CD4-positive, alpha-beta T cell treated with Interleukin-6 for 4 hours (primary cell): Measurements from ENCODE around the gene DPP10.

ENCODE experiments used
- DNase-seq: peaks from one replicate; pipeline ENCODE4 v3.0.0-alpha.2; 2020; ENCODE audit warnings: mixed read lengths

DPP10 gene

DNA sequence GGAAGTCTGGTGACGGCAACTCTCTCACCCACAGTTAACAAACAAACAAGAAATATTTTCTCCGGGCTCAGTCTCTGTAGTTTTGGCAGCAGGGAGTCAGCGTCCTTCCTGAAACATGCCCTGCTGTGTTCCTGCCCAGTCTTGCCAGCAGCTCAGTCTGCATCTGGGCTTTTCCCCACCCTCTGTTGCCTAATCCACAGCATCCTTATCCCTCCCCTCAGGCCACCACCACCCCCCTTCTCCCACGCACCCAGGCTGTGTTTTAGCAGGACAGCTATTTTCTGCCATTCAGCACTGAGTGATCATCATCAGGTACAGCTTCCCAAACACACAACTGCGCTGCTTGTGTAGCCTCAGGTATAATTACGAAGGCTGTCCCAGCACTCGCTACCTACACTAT lies 168.2 kb downstream of the DPP10 start:
- DNase-seq: no peak

GRCh38 chr2:114614592-114614991 lies 172.2 kb downstream of the DPP10 start:
- no peak for DNase-seq

DNA sequence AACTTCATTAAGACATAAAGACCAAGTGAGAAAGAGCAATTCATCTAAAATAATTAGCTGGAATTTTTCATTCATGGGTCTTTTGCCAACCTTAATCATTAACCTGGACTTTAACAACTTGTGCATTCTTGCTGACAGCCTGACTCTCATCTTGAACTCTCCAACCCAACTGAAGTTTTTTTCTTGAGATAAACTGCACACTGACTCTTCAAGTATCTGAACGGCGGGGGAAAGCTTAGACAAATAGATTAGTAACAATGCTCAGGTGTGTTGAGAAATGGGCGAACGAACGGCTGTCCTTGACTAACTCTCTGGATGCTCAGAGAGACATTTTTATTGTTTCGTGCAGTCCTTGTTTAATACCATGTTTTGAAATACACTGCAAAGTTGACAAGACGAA lies 186.0 kb downstream of the DPP10 start:
- no peak for DNase-seq

DNA sequence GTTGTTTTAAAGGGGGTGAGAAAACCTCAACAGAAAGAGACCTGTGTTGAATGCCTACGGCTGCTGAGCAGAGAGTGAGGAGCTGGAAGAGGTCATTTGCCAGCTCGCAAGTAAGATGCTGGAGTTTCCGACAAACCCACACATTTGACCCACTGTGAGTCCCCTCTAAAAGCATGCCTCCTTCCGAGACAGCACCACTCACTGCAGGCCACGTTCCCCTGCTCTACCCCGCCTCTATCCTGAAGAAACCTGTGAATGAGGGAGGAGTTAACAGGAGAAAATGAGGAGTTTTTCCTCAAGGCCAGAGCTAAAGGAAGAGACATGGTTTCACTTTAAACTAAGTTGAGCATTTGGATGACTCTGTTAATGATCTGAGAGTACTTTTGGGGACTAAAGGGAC lies 188.7 kb downstream of the DPP10 start:
- no peak for DNase-seq

GRCh38 chr2:114642166-114642770 lies 199.8 kb downstream of the DPP10 start:
- DNase-seq: no peak

- no peak for DNase-seq
These were observed 200.6 kb downstream of the DPP10 start for GRCh38 chr2:114642988-114643553.

DNA sequence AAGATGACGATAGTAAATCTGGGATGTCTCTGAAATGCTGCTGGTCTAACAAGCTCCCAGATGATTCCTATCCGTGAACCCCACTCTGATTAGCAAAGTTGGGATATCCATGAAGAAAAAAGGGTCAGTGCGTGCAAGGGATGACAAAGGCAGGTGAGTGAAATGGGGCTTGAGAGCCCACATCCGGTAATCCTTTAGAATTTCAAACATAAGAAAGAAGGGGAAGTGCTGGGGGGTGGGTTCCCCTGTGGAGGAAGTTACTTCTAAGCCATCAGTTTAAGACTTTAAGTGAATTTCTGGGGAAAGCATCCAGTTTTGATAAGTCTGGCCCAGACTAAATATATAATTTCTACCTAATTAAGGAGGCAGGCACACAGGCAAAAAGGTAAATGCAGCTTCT lies 209.5 kb downstream of the DPP10 start:
- DNase-seq: no peak

DNA sequence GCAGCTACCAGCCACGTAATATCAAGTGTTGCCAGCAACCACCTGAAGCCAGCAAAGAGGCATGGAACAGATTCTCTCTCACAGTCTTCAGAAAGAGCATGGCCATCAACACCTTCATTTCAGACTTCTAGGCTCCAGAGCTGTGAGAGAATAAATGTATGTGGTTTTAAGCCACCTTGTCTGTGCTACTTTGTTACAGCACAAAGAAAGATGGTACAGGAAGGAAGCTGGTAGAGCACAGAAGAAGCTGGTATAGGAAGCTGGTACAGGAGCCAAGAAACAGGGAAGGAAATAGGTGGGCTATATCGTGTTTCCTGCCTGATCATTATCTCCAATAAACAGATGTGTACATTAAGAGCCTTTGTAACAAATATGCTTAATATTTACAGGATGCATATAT lies 217.4 kb downstream of the DPP10 start:
- no peak for DNase-seq

GRCh38 chr2:114661971-114662939 lies 219.8 kb downstream of the DPP10 start:
- DNase-seq: no peak

GRCh38 chr2:114668415-114668814 lies 226.0 kb downstream of the DPP10 start:
- DNase-seq: no peak

DNA sequence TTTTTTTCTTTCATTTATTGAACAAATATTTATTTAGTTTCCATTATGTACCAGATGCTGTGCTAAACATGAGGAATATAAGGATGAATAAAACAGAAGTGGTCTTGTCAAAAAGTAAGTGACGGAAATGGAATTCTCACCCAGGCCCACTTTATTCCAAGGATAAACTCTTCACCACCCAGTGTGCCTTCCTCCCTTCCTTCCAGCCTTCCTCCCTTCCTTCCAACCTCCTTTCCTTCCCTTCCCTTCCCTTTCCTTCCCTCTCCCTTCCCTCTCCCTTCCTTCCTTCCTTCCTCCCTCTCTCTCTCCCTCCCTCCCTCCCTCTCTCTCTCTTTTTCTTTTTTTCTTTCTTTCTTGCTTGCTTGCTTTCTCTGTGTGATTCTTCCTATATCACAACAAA lies 240.8 kb downstream of the DPP10 start:
- DNase-seq: no peak

- DNase-seq: no peak
These were observed 242.0 kb downstream of the DPP10 start for GRCh38 chr2:114684403-114684802.

DNA sequence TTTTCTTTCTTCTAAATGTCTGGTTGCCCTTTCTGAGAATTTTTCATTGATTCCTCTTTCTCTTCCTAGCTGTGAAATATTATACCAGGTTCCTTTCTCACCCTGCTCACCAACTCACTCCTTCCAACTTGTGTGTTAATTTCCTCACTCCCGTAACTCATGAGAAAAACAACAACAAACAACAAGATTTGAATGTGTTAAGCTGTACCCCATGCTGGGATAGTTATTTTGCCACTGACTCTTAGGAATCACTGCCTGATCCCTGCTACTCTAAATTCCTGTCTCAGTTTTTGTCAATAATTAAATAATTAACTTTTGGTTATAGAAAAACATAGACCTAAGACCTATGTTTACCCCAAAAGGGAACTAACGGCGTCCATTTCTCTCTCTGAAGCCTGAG lies 242.7 kb downstream of the DPP10 start:
- no peak for DNase-seq

GRCh38 chr2:114688241-114688640 lies 245.8 kb downstream of the DPP10 start:
- DNase-seq: no peak

GRCh38 chr2:114698520-114698919 lies 256.1 kb downstream of the DPP10 start:
- no peak for DNase-seq

DNA sequence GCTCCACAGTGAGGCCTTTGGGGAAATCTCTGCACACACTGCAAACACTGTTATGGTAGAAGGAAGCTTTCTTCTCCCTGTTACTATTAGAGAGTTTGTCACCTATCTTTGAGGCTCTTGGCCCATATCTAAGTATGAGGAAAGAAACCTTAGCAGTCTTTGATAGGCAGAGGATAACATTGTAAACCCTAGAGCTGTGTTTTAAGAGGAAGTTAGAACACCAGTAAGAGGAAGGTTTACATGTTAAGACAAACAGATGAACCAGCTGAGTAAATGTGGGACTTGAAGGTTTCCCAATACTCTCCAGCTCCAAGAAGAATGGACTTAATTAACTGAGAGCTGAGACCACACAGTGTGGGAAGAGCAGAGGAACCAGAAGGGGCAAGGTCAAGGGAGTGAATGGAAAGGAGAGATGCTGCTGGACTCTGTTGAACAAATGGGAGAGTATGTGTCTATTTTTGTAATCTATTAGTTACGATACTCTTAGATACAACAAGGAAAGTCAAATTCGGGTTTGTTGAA lies 257.0 kb downstream of the DPP10 start:
- DNase-seq: no peak

DNA sequence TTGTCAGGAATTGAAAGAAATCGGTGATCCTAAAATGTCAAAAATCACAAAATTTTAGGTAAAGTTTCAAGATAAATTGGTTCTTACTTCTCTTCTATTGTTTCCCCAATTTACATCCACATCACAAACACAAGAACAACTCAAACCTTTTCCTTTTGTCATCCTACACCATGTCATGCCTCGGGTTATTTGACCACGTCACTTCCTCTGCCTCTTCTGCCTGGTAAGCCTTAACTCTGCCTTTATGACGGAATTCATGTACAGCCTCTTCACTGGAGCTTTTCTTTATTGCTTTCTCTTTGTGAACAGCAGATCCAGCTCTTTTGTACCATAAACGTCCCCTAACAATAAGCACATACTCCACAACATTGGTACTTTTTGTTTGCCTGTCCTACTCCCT lies 258.0 kb downstream of the DPP10 start:
- no peak for DNase-seq

- no peak for DNase-seq
These were observed 267.8 kb downstream of the DPP10 start for GRCh38 chr2:114709936-114710850.

- DNase-seq: no peak
These were observed 271.9 kb downstream of the DPP10 start for GRCh38 chr2:114714313-114714712.

DNA sequence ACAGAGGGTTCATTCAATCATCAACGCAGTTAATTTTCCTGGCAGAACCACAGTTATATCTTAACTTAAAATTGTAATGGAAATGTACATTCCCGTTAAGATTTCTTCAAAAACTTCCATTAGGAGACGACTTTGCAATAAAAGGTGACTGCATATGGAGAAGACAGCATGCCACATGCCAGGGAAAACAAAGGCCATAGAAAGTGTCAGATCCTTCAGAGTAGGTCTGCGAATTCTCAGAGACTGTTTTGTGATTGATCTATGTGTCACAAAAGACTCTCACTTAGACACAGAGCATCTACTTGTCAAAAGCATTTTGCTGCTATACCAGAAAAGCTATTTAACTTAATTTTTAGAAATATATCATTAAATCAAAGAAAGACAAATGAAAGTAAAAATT lies 274.6 kb downstream of the DPP10 start:
- DNase-seq: no peak

- no peak for DNase-seq
These were observed 282.0 kb downstream of the DPP10 start for GRCh38 chr2:114724454-114724853.

GRCh38 chr2:114727012-114727411 lies 284.6 kb downstream of the DPP10 start:
- no peak for DNase-seq

- DNase-seq: no peak
These were observed 285.9 kb downstream of the DPP10 start for GRCh38 chr2:114728372-114728771.
